T-helper 1 cell (primary cell): Measurements from ENCODE around the gene DENND1A.
A peak's percentile ranks its signal among the peaks of the same experiment; 100 is the strongest.

Experiments used
- DNase-seq, 5 donors: peaks; one replicate each; pipeline ENCODE4 v3.0.0-alpha.2; 2012 to 2020

The DENND1A gene

GRCh38 chr9:123361086-123361730 lies 568.7 kb downstream of the DENND1A start:
- DNase-seq = no peak

- DNase-seq = no peak
These were observed 569.5 kb downstream of the DENND1A start for GRCh38 chr9:123360161-123361085.

- no peak for DNase-seq
These were observed 570.4 kb downstream of the DENND1A start for GRCh38 chr9:123359546-123359945.

DNA sequence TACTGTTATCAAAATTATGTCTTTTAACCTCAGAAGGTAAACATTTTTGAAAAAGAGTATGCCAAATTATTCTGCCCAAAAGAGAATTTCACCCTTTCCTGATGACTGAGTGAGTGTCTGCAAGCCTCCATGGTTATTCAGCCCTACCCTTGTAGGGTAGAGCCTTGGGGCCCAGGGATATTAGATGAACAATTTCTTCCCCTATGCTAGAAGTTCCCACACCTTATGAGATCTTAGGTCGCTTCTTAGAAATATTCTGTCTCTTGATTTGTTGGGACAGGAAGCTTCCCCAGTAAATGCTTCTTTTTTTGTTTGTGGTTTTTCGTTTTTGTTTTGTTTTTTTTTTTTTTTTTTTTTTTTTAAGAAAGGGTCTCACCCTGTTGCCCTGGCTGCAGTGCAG lies 570.8 kb downstream of the DENND1A start:
- DNase-seq = no peak

GRCh38 chr9:123358181-123358905 lies 571.6 kb downstream of the DENND1A start:
- DNase-seq = no peak

DNA sequence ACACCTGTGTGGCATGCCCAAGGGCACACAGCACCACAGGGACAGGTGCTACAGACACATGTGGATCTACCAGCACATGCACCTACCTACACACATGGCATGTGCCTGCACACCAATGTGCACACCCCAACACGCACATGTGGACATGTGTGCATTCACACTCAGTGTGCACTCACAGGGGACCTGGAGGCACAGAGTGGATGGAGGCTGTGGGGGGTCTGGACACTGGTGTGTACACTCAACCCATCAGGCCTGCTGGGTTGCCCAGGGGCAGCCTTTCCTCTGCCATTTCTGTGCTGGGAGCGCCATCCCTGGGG lies 572.2 kb downstream of the DENND1A start:
- DNase-seq = no peak

- DNase-seq = no peak
These were observed 572.8 kb downstream of the DENND1A start for GRCh38 chr9:123356851-123357742.

GRCh38 chr9:123355761-123356431 lies 574.0 kb downstream of the DENND1A start, which contains the start of gene CRB2:
TSS of gene CRB2 (plus strand) at chr9:123356197. CDS start at chr9:123356261, 64 bp downstream.
- DNase-seq = no peak

DNA sequence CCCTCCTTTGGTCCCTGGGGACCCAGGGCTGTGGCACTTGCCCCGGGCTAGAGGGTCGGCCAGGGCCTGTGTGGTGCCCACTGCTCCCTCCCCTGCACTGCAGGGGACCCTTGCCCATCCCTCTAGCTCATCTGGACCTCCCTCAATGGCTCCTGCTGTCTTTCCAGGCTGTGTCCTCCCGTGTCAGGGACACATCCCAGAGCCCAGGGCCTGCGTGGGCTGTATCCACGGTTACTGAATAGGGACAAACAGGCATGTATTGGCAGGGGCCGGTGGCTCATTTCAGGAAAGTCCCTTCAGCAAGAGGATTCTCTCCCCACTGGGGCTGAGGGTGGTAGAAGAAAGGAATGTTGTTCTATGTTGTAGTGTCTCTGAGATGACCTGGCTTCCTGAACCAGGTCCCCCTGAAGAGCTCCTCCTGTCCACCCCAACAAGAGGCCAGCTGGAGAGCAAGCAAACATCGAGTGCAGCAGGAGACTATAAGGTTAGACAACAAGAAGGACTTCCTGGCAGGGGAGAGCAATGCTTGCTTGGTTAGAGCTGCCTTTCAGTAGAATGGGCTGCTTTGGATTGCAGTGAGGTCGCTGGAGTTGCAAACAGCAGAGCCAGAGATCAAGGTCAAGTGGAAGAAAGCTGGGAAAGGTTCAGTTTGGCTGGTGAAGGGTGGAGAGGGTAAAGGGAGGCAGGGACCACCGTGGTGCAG lies 575.0 kb downstream of the DENND1A start:
- no peak for DNase-seq

- peak in 3 of 5 donors; percentile 17 to 32 (median 29) for DNase-seq
These were observed 575.8 kb downstream of the DENND1A start for GRCh38 chr9:123353984-123354591.

- no peak for DNase-seq
These were observed 576.9 kb downstream of the DENND1A start for GRCh38 chr9:123353041-123353440.

- DNase-seq = no peak
These were observed 579.2 kb downstream of the DENND1A start for GRCh38 chr9:123350590-123351310.

- peak in 4 of 5 donors; percentile 42 to 65 (median 52) for DNase-seq
These were observed 580.0 kb downstream of the DENND1A start for GRCh38 chr9:123349691-123350480.

DNA sequence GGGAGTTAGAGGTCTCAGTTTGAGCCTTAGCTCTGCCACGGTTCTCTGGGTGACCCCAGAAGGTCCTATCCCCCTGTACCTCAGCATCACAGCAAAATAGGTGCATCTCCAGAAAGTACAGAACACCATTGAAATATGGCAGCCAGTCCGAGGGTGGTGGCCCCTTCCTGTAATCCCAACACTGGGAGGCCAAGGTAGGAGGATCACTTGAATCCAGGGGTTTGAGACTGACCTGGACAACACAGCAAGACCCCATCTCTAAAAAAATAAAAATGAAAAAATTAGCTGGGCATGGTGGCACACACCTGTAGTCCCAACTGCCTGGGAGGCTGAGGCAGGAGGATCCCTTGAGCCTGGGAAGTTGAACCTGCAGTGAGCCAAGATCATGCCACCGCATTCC lies 580.9 kb downstream of the DENND1A start:
- DNase-seq = no peak

DNA sequence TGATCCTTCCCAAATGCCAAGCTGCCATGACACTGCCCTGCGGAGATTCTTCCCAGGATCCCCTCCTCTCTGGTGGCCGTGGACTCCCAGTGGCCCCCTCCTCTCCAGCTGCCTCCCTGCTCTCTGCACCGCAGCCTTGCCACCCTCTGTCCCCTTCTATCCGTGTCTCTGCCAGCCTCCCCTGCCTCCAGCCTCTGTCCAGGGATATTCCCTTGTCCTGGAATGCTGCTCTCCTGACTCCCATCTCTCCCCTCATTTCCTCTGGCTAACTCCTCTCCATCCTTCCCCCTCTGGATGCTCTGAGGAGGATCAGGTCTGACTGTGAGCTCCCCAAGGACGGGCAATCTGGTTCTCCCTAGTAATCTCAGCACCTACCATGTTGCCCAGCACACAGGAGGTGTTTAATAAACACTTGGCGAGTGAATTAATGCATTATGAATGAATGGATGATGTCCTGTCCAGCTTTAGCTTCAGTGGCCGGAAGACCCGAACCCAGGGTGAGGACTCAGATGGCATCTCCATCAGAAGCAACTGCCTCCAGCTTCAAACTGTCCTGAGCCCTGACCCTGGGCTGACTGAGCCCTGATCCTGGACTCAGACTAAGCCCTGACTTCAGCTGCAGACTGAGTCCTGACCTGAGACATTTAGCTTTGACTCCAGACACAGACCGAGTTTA lies 581.5 kb downstream of the DENND1A start:
- DNase-seq = no peak

- no peak for DNase-seq
These were observed 582.5 kb downstream of the DENND1A start for GRCh38 chr9:123347289-123348060.

GRCh38 chr9:123346826-123347225 lies 583.1 kb downstream of the DENND1A start:
- no peak for DNase-seq

DNA sequence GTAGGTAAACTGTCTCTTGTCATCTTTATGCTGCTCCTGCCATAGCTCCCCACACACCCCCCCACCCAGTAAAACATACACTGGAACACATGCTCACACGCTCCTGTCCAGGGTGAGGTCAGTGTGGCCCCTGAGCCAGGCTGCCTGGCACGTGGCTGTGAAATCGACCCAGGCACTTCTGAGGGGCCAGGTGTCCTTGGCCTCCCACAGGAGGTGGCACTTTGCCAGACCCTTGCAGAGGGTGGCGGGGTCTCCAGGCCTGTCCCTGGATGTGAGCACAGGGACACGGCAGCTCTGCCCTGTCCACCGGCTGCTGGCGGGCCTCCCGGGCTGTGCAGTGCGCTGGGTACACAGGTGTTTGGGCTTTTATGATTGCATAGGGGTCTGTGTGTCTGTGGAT lies 583.9 kb downstream of the DENND1A start:
- DNase-seq = no peak
